Jurkat, Clone E6-1 (cell line): ENCODE data around the gene TPST1.
"Not testable (repeated sequence)": the region's sequence is repeated elsewhere in the genome, so short reads cannot be mapped to it uniquely, and the experiment has no call there.

Source experiments
- DNase-seq: peaks from one replicate; pipeline ENCODE4 v3.0.0-alpha.2; 2011; ENCODE audit warnings: low read depth, low spot score
- H3K4me3 ChIP-seq: 2 replicates; pipeline ENCODE4 v1.5.1; 2011; ENCODE audit warnings: mild to moderate bottlenecking, low read length, control low read depth, moderate library complexity

Gene TPST1

GRCh38 chr7:66313886-66314568 is 108.9 kb downstream of the TPST1 start:
- H3K4me3 ChIP-seq = no peak overlapping the region
- DNase-seq = peak; percentile 56

- no peak for DNase-seq
- H3K4me3 ChIP-seq = no peak overlapping the region
Measured at GRCh38 chr7:66315192-66315591, 110.1 kb downstream of the TPST1 start.

- no peak overlapping the region for H3K4me3 ChIP-seq
- no peak for DNase-seq
Measured at GRCh38 chr7:66319407-66319979, 114.4 kb downstream of the TPST1 start.

GRCh38 chr7:66321283-66321682 is 116.1 kb downstream of the TPST1 start:
- DNase-seq = no peak
- H3K4me3 ChIP-seq = no peak overlapping the region

- no peak overlapping the region for H3K4me3 ChIP-seq
- no peak for DNase-seq
Measured at GRCh38 chr7:66323114-66323796, 118.1 kb downstream of the TPST1 start.

- H3K4me3 ChIP-seq, DNase-seq: not testable (repeated sequence)
Measured at GRCh38 chr7:66324985-66325384, 119.9 kb downstream of the TPST1 start.

- no peak for DNase-seq
- no peak overlapping the region for H3K4me3 ChIP-seq
Measured at GRCh38 chr7:66326501-66327215, 121.5 kb downstream of the TPST1 start.

GRCh38 chr7:66330961-66331360 is 125.8 kb downstream of the TPST1 start:
- no peak overlapping the region for H3K4me3 ChIP-seq
- peak; percentile 1 for DNase-seq

GRCh38 chr7:66331883-66332282 is 126.7 kb downstream of the TPST1 start:
- H3K4me3 ChIP-seq = no peak overlapping the region
- DNase-seq = no peak

- DNase-seq = no peak
- no peak overlapping the region for H3K4me3 ChIP-seq
Measured at GRCh38 chr7:66333443-66333842, 128.3 kb downstream of the TPST1 start.

GRCh38 chr7:66335318-66335717 is 130.2 kb downstream of the TPST1 start:
- H3K4me3 ChIP-seq = no peak overlapping the region
- DNase-seq = no peak

GRCh38 chr7:66336760-66337159 is 131.6 kb downstream of the TPST1 start:
- no peak overlapping the region for H3K4me3 ChIP-seq
- DNase-seq = no peak

GRCh38 chr7:66339141-66339540 is 134.0 kb downstream of the TPST1 start:
- no peak overlapping the region for H3K4me3 ChIP-seq
- DNase-seq = no peak

- DNase-seq = no peak
- no peak overlapping the region for H3K4me3 ChIP-seq
Measured at GRCh38 chr7:66344166-66344565, 139.0 kb downstream of the TPST1 start.

GRCh38 chr7:66348531-66348930 is 143.4 kb downstream of the TPST1 start:
- DNase-seq = no peak
- no peak overlapping the region for H3K4me3 ChIP-seq

- no peak overlapping the region for H3K4me3 ChIP-seq
- DNase-seq = no peak
Measured at GRCh38 chr7:66348959-66349358, 143.8 kb downstream of the TPST1 start.

- no peak overlapping the region for H3K4me3 ChIP-seq
- DNase-seq = no peak
Measured at GRCh38 chr7:66352071-66352470, 146.9 kb downstream of the TPST1 start.

- no peak overlapping the region for H3K4me3 ChIP-seq
- DNase-seq = no peak
Measured at GRCh38 chr7:66353547-66353946, 148.4 kb downstream of the TPST1 start.

- no peak overlapping the region for H3K4me3 ChIP-seq
- no peak for DNase-seq
Measured at GRCh38 chr7:66355756-66356155, 150.6 kb downstream of the TPST1 start.

GRCh38 chr7:66356277-66356721 is 151.2 kb downstream of the TPST1 start:
- no peak for DNase-seq
- H3K4me3 ChIP-seq = no peak overlapping the region
